IgD-negative memory B cell (primary cell): Measurements from ENCODE around the gene ACIN1. TPM values are rescaled to one million over a fixed set of nuclear protein-coding genes. Genes with fewer than 3 reads are reported as not detected.
A peak's percentile ranks its signal among the peaks of the same experiment; 100 is the strongest.

Source experiments
- H3K27ac Mint-ChIP-seq, 3 donors: one replicate each; pipeline ENCODE4 v1.8.0; 2020 to 2022; ENCODE audit warnings: mild to moderate bottlenecking in 3 of 3, mixed read lengths in 3 of 3, moderate library complexity in 1 of 3
- H3K27me3 Mint-ChIP-seq: one replicate; pipeline ENCODE4 v1.8.0; 2021; ENCODE audit warnings: mixed read lengths
- H3K36me3 Mint-ChIP-seq: one replicate; pipeline ENCODE4 v1.8.0; 2020; ENCODE audit warnings: mild to moderate bottlenecking, mixed read lengths
- H3K4me1 Mint-ChIP-seq, 3 donors: one replicate each; pipeline ENCODE4 v1.8.0; 2020 to 2022; ENCODE audit warnings: mixed read lengths in 3 of 3, mild to moderate bottlenecking in 1 of 3
- H3K4me3 Mint-ChIP-seq, 4 donors: one replicate each; pipeline ENCODE4 v1.8.0; 2020 to 2022; ENCODE audit warnings: mild to moderate bottlenecking in 4 of 4, mixed read lengths in 4 of 4, moderate library complexity in 3 of 4
- H3K9me3 Mint-ChIP-seq, 3 donors: one replicate each; pipeline ENCODE4 v1.8.0; 2020 to 2021; ENCODE audit warnings: mixed read lengths in 3 of 3, mild to moderate bottlenecking in 1 of 3
- polyA plus RNA-seq: library from polyadenylated mRNA; unstranded; fragments of 300-500 nt; fragmentation: Illumina TruSeq; gene quantifications from one replicate; pipeline ENCODE4 v1.2.3, GENCODE V29; 2021

ACIN1 gene
- polyA plus RNA-seq, 1 donor from 2014 or later: 18.8 TPM

DNA sequence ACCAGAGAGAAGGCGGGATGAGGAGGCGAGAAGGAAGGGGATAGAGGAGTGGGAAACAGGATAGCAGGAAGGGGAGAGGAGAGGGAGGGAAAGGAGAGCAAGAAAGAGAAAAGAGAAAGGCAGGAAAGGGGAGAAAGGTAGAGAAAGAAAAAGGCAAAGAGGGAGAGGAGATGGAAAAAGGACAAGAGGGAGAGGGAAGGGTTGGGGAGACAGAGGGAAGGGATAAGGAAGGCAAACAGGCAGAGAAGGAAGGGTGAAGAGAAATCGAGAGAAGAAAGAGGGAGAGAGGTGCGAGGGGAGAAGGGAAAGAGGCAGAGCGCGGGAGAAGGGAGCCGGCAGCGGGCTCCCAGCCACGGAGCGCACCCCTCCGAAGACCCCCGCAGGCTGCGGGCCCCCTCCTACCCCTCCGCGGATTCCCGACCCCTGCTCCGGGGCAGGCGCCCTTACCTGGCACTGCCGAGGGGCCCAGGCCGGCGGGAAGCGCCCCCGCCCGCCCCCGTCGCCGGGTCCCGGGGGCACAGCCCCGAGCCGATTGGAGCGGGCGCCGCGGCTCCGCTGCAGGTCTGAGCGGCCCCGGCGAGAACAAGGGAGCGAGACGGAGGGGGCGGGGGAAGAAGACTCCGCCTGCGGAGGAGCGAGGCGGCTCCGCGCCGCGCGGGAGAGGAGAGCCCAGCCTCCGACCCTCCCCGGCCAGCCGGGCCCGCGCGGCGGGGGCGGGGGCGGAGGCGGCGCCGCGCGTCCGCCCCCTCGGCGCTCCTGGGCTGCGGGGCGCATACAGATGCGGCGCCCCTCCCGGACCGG lies 37.8 kb downstream of the ACIN1 start, which contains the start of gene CDH24:
TSS of gene CDH24 (minus strand) at position 565 of the 801 bp plus-strand sequence. CDS start 1,787 bp downstream, outside the sequence.
- Mint-ChIP-seq H3K27ac (peak within 1 kb of the TSS; percentile 13 to 92 (median 83)), H3K36me3 (peaks cover 5% of the 10 kb centered on the region), H3K4me3 (peak within 1 kb of the TSS; percentile 78 to 96 (median 91)), H3K9me3 (no peaks in the 10 kb centered on the region), H3K27me3 (peaks cover 5% of the 10 kb centered on the region), H3K4me1 (peaks cover 5 to 13% (median 8%) of the 10 kb centered on the region in 3 donors)

DNA sequence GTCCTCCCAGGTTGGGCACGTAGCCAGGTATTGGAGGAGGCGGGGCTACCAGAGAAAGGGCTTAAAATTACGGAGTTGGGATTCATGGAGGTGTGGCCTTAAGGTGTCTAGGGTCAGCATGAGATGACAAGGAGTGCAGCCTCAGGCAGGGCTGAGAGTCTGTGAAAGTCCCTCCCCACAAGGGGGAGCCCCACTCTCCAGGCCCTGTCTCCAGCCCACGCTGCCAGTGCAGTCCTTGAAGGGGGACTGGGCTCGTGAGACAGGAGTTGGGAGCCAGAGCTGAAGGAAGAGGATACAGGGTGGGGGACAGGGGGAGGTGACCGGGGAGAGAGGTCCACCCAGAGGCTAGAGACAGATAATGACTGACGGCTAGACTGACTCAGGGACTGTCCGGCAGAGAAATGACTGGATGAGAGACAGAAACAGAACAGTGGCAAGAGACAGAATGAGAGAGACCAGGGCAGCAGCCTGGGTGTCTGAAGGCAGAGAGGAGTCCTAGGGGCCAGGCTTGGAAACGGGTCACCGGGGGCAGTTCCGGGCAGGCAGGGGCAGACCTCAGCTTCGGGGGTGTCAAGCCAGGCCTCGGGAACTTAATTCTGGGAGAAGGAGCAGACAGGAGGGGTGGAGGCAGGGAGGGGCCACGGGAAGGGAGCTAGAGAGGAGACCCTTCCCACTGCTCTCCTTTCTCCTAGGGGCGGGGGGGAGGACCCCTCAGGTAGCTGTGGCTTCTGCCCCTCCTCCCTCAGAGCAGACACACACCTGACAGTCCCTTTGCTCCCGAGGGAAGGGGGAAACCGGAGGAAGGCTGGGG lies 38.6 kb downstream of the ACIN1 start:
- H3K4me3 Mint-ChIP-seq: peak overlapping the region; percentile 57 to 95 (median 86)
- peaks cover 5% of the 10 kb centered on the region for H3K36me3 Mint-ChIP-seq
- peak overlapping the region in 2 of 3 donors; percentile 13 to 92 for H3K27ac Mint-ChIP-seq
- H3K9me3 Mint-ChIP-seq: no peaks in the 10 kb centered on the region
- H3K4me1 Mint-ChIP-seq: peaks cover 5 to 13% (median 8%) of the 10 kb centered on the region in 3 donors
- peaks cover 5% of the 10 kb centered on the region for H3K27me3 Mint-ChIP-seq

DNA sequence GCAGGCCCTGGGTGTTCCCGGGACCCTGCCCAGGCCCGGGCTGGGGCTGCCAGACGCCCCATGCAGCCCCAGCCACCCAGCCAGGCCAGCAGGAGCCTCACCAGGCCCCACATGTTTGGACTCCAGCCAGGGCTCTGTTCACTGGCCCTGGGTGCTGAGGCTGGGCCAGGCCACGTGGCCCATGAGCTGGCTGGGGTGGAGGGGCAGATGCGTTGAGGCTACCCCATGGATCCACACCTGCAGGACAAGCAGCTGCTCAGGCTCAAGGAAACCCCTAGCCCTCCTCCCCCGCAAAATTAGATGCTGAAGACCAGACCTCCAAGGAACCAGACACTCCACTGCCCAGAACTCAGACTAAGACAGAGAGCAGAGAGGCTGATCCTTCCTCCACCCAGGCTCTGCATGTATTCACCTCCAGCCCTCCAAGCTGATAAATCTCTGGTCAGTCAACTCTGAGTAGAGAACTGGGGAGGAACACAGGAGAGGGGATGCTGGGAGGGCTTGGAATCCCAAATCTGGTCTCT lies 39.3 kb downstream of the ACIN1 start:
- Mint-ChIP-seq H3K36me3 (peaks cover 5% of the 10 kb centered on the region), H3K4me1 (peaks cover 5 to 13% (median 8%) of the 10 kb centered on the region in 3 donors), H3K27ac (no peak overlapping the region), H3K9me3 (no peaks in the 10 kb centered on the region), H3K27me3 (peaks cover 5% of the 10 kb centered on the region), H3K4me3 (peak overlapping the region in 2 of 4 donors; percentile 91 to 95)

DNA sequence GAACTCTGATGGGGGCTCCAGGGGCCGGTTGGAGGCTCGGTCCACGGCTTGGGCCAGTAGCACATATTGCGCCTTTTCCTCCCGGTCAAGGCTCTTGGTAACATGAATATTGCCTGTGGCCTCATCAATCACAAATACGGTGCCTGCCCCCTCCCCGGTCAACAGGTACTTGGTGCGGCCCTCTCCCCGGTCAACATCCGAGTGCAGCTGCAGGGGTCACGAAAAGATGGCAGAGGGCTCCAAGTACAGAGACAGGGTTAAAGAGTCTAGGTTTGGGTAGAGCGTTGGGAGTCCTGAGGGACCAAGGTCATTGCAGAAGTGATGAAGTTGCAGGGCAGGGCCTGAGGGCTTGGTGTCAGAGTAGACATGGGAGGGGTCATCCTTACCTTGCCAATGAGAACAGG lies 39.8 kb downstream of the ACIN1 start:
- Mint-ChIP-seq H3K27ac (no peak overlapping the region), H3K4me1 (peaks cover 5 to 13% (median 8%) of the 10 kb centered on the region in 3 donors), H3K9me3 (no peaks in the 10 kb centered on the region), H3K27me3 (peaks cover 5% of the 10 kb centered on the region), H3K4me3 (peak overlapping the region in 1 of 4 donors; percentile 18), H3K36me3 (peaks cover 5% of the 10 kb centered on the region)

DNA sequence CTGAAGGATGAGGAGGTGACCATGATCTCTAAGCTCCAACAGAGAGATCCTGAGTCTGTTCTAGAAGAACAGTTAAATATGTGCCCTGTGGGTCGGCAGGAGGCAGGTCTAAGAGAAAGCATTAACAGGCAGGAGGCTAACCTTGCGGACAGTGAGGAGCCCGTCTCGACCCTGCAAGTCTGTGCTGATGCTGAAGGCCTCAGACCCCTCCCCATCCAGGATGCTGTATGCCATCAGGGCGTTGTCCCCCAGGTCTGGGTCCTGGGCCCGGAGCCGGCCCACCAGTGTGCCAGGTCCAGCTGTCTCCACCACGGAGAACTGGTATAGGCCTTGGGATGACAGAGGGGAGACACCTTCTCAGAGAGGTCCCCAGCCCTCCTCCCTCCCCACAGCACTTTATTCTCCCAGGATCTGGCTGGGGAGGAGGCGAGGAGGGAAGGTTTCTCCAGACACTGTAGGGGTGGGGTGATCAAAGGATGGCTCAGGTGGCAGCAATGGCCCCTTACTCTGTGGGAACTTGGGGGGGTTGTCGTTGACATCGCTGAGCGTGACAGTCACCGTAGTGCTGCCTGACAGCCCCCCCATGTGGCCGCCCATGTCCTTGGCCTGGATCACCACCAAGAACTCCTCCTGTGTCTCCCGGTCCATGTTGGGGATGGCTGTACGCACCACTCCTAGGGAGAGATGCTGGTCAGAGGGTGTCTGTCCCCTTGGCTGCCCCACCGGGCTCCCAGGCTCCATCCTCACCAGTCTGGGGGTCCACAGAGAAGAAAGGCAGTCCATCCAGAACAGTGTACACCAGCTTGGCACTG lies 40.7 kb downstream of the ACIN1 start:
- peak overlapping the region in 1 of 3 donors; percentile 48 for H3K27ac Mint-ChIP-seq
- H3K27me3 Mint-ChIP-seq: peaks cover 5% of the 10 kb centered on the region
- peaks cover 3% of the 10 kb centered on the region for H3K36me3 Mint-ChIP-seq
- H3K9me3 Mint-ChIP-seq: no peaks in the 10 kb centered on the region
- H3K4me3 Mint-ChIP-seq: peak overlapping the region in 2 of 4 donors; percentile 35 to 44
- peaks cover 5 to 13% (median 8%) of the 10 kb centered on the region in 3 donors for H3K4me1 Mint-ChIP-seq

DNA sequence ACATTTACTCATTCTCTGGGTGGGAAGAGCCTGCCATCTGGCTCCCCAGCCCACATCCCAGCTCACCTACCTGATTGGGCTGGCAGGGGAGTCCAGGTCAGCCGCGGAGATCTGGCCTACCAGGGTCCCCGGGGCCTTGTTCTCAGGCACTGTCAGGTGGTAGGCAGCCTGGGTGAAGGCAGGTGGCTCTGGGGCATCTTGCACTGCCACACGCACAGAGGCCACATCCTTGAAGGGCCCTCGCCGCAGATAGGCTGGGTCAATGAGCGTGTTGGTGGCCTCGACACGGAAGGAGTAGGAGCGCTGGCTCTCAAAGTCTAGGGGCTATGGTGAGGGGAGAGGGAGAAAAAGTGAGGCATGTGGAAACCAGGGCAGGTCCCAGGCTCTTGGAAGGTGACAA lies 41.5 kb downstream of the ACIN1 start:
- H3K27ac Mint-ChIP-seq: no peak overlapping the region
- H3K27me3 Mint-ChIP-seq: peaks cover 5% of the 10 kb centered on the region
- no peaks in the 10 kb centered on the region for H3K9me3 Mint-ChIP-seq
- H3K36me3 Mint-ChIP-seq: peaks cover 2% of the 10 kb centered on the region
- H3K4me3 Mint-ChIP-seq: peak overlapping the region in 1 of 4 donors; percentile 35
- peaks cover 5 to 13% (median 8%) of the 10 kb centered on the region in 3 donors for H3K4me1 Mint-ChIP-seq

DNA sequence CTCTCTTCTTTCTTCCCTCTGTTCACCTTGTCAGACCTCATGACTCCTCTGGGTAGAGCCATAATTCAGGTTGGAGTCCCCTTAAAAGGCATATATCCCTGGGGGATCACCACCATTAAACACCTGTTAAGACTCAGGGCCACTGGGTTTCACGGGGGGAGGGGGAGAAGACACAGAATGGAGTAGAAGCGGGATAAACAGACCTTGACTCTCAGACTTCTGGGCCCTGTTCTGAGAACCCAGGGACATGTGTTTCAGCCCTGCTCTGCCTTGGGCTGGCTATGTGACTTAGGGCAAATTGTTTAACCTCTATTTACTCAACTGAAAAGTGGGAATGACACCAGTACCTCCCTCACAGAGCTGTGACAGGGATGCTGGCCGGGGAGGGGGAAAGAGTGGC lies 42.3 kb downstream of the ACIN1 start:
- no peaks in the 10 kb centered on the region for H3K9me3 Mint-ChIP-seq
- no peaks in the 10 kb centered on the region for H3K36me3 Mint-ChIP-seq
- H3K4me1 Mint-ChIP-seq: peaks cover 0 to 9% (median 6%) of the 10 kb centered on the region in 3 donors
- peak overlapping the region in 1 of 3 donors; percentile 76 for H3K27ac Mint-ChIP-seq
- H3K27me3 Mint-ChIP-seq: peaks cover 5% of the 10 kb centered on the region
- no peak overlapping the region for H3K4me3 Mint-ChIP-seq

DNA sequence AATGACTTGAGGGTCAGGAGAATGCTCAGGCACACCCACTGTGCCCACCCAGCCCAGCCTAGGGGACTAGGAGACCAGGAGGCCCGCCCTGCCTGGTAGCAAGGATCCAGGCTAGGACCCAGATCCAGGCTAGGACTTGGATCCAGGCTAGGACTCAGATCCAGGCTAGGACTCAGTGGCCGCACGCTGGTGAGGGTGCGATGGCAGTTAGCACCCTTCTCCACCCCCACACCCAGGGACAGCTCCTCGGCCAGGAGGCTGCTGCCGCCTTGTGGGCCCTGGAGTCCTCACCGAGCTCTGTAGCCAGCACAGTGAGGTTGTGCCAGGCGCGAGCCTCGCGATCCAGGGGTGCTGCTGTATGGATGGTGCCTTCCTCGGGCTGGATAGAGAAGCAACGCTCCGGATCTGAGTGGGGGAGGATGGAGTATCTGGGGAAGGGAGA lies 42.7 kb downstream of the ACIN1 start:
- Mint-ChIP-seq H3K27ac (no peak overlapping the region), H3K4me1 (peaks cover 0 to 9% (median 6%) of the 10 kb centered on the region in 3 donors), H3K9me3 (no peaks in the 10 kb centered on the region), H3K27me3 (peaks cover 7% of the 10 kb centered on the region), H3K36me3 (peaks cover 1% of the 10 kb centered on the region), H3K4me3 (no peak overlapping the region)

DNA sequence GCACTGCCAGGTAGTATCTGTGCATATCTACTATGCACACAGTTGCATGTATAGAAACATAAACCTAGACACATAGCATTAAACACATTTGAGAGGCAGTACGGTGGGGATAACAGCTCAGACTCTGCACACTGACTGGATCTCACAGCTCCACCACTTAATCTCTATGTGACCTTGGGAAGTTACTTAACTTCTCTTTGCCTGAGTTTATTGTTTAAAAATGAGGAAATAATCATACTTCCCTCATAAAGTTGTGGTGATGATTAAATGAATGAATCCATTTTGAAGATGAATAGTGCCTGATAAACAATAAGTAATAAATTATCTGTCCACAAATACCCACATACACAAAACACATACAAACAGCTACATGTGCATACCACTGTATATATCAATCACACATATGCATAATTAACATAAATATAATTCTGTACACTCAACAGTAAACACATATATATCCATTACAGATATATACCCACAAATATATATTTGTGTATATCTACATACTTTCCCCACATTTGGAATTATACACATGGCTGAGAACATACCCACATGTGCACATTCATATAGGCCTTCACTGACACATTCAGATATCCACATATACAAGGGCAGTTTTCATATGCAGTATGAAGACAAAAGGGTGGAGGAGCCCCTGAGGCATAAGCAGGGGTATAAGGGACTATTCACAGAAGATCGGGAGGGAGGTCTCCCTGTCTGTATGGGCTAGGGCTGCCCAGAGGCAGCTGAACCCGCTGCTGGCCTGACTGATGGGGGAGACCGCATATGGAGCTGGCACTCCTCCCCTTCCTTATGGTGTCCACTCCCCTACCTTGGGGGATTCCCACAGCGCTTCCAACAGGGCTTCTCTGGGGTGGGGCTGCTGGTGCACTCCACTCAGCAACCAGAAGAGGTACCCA lies 43.5 kb downstream of the ACIN1 start:
- H3K27me3 Mint-ChIP-seq: peaks cover 6% of the 10 kb centered on the region
- peaks cover 1% of the 10 kb centered on the region for H3K36me3 Mint-ChIP-seq
- no peaks in the 10 kb centered on the region for H3K9me3 Mint-ChIP-seq
- H3K4me3 Mint-ChIP-seq: no peak overlapping the region
- H3K27ac Mint-ChIP-seq: no peak overlapping the region
- peaks cover 0 to 4% (median 4%) of the 10 kb centered on the region in 3 donors for H3K4me1 Mint-ChIP-seq

DNA sequence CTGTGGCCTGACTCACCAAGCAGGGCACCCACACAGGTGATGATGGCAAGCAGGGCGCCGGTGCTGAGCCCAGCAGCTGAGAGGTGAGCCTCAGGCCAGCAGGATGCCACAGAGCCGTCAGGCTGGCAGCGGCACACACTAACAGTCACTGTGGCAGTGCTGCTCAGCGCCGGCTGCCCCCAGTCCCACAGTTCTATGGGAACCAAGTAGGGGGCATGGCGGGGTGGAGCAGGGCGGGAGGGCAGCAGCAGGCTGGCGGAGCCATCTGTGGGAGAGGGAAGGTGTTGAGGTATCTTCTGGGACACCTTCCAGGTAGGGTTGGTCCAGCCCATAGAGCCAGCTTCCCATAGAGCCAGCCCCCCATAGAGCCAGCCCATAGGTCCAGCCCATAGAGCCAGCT lies 45.9 kb downstream of the ACIN1 start:
- H3K36me3 Mint-ChIP-seq: peaks cover 1% of the 10 kb centered on the region
- H3K27me3 Mint-ChIP-seq: peaks cover 2% of the 10 kb centered on the region
- no peak overlapping the region for H3K4me3 Mint-ChIP-seq
- no peaks in the 10 kb centered on the region for H3K4me1 Mint-ChIP-seq
- no peak overlapping the region for H3K27ac Mint-ChIP-seq
- H3K9me3 Mint-ChIP-seq: no peaks in the 10 kb centered on the region

DNA sequence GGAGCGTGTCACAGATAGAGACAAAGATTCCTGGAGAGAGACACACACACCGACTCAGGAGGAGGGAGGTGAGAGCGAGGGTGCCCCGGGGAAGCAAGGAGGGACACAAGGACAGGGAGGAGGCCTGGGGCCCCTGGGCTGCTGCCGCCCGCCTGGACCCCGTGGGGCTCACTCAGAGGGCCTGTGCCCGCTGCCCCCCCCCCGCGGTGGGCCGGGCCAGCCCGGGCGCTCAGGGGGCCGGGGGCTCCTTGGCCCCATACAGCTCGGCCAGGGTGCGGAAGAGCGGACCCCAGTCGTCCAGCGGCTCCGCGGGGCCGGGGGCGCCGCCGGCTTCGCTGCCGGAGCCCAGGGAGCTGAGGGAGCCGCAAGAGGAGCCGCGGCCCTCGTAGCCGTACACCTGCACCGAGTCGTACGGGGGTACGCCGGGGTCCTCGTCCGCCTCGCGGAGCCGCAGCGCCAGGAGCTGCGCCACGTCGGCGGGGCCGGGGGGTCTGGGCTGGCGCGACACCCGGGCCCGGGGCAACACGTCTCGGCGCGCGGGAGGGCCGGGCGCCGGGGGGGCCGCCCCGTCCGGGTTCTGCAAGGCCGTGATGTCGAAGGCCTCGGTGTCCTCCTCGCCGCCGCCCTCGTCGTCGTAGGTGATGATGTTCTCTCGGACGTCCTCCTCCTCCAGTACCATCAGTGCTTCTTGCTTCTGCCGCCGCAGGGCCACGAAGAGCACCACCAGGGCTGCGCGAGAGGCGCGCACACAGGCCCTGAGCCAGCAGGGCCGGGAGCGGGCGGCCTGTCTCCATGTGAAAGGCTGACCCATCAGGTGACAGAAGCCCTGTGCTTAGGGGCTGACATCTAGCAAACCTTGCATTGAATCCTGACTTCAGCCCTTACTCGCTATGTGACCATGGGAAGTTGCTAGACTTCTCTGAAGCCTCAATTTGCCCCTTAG lies 46.9 kb downstream of the ACIN1 start:
- no peaks in the 10 kb centered on the region for H3K9me3 Mint-ChIP-seq
- no peak overlapping the region for H3K4me3 Mint-ChIP-seq
- H3K4me1 Mint-ChIP-seq: no peaks in the 10 kb centered on the region
- H3K36me3 Mint-ChIP-seq: peaks cover 1% of the 10 kb centered on the region
- no peak overlapping the region for H3K27ac Mint-ChIP-seq
- H3K27me3 Mint-ChIP-seq: peaks cover 2% of the 10 kb centered on the region

DNA sequence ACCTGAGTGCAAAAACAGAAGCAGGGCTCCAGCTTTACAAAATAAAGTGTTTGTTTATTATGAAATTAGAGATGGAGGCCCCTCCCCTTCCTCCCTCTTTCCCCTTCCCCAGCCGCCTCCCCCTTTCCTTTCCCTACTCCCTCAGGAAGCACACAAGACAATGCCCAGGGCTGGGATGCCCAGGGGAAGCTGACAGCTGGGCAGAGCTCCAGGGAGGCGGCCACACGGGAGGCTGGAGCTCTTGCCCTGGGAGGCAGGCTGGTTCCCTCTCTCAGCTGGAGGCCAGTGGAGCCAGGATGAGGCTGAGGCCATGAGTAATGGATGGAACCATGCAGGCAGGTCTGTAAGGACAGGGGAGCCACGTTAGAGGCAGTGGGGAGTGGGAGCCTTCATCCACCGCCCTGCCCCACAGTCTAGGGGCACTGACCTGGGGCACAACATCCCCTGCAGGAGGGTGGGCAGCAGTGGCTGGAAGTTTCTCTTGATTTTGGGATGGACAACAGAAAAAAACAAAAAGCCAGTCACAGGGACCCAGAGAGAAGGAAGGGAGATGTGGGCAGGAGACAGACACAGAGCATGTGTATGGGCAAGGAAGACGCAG lies 47.8 kb downstream of the ACIN1 start:
- Mint-ChIP-seq H3K9me3 (no peaks in the 10 kb centered on the region), H3K4me3 (no peak overlapping the region), H3K27ac (no peak overlapping the region), H3K36me3 (peaks cover 1% of the 10 kb centered on the region), H3K27me3 (peaks cover 2% of the 10 kb centered on the region), H3K4me1 (no peaks in the 10 kb centered on the region)
